ENCODE data around the gene KCNMA1. TPM values are rescaled to one million over a fixed set of nuclear protein-coding genes. Genes with fewer than 3 reads are reported as not detected.

The KCNMA1 gene
- total RNA-seq, 1 donor, result 77.8 TPM

DNA sequence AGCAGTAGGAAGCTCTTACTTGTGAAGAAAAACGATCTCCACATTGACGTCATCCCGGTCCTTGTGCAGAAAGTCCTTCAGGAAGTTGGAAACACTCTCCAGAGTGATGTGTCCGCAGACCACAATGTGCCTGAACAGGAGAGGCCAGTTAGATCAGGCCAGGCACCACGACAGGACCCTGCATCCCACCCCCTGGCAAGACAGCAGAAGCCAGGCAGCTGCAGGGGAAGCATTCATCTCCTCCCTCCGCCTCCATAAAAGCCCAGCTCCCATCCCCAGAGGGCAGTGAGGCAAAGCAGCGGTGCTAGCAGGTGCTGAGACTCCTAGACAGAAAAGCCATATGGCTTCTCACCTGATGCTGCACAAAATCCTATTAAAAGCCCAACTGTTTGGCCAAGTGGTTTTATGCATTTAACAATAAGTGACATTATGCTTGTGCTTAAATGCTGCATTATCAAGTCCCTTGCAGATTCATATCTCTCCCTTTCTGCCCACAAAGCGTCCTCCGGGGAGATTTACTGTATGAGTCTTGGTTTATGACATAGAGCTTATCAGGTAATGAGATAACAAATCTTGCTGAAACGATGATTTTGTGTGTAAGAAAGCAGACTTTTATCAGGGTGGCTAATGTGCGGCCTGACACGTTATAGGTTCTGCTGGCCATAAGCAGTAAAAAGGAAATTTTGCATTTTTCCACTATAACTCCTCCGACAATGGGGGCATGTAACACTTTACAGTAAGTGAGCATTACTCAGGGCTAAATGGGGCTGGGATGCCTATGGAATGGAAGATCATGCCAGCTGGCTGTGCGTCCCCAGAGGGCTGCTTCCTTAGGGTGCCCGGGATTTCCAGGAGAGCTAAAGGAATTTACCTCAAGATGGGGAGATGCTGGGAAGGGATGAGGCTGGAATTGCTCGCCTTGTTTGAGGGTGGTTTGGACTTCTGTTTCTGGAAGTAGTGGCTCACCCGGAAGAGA is 546.9 kb downstream of the KCNMA1 start:
- TF ChIP-seq, protein P1, sequence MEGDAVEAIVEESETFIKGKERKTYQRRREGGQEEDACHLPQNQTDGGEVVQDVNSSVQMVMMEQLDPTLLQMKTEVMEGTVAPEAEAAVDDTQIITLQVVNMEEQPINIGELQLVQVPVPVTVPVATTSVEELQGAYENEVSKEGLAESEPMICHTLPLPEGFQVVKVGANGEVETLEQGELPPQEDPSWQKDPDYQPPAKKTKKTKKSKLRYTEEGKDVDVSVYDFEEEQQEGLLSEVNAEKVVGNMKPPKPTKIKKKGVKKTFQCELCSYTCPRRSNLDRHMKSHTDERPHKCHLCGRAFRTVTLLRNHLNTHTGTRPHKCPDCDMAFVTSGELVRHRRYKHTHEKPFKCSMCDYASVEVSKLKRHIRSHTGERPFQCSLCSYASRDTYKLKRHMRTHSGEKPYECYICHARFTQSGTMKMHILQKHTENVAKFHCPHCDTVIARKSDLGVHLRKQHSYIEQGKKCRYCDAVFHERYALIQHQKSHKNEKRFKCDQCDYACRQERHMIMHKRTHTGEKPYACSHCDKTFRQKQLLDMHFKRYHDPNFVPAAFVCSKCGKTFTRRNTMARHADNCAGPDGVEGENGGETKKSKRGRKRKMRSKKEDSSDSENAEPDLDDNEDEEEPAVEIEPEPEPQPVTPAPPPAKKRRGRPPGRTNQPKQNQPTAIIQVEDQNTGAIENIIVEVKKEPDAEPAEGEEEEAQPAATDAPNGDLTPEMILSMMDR (IDR thresholded peaks at IDR 0.05; ENCODE audit: extremely low read depth, low read depth, low read length), result no peak
- no peak overlapping the region for H3K27ac ChIP-seq (ENCODE audit: low read depth, low read length)
- no peaks in the 10 kb centered on the region for H3K36me3 ChIP-seq (ENCODE audit: insufficient read depth, low read length)
- no peaks in the 10 kb centered on the region for H3K27me3 ChIP-seq (ENCODE audit: insufficient read depth, low read length)
- no peak overlapping the region for H3K4me3 ChIP-seq (ENCODE audit: insufficient read depth, low read length)
- H3K79me2 ChIP-seq (ENCODE audit: insufficient read depth, low read length), result no peaks in the 10 kb centered on the region
- H3K9me3 ChIP-seq (ENCODE audit: low read depth, low read length), result no peaks in the 10 kb centered on the region
- H2AFZ ChIP-seq (ENCODE audit: low read length), result no peak overlapping the region
- peaks cover 5% of the 10 kb centered on the region for H3K4me1 ChIP-seq (ENCODE audit: insufficient read depth, low read length)
- H4K20me1 ChIP-seq (ENCODE audit: insufficient read depth, low read length), result no peaks in the 10 kb centered on the region
- no peak overlapping the region for H3K4me2 ChIP-seq (ENCODE audit: insufficient read depth, low read length)
- DNase-seq (ENCODE audit: insufficient read length, low spot score, missing footprints), result no peak

DNA sequence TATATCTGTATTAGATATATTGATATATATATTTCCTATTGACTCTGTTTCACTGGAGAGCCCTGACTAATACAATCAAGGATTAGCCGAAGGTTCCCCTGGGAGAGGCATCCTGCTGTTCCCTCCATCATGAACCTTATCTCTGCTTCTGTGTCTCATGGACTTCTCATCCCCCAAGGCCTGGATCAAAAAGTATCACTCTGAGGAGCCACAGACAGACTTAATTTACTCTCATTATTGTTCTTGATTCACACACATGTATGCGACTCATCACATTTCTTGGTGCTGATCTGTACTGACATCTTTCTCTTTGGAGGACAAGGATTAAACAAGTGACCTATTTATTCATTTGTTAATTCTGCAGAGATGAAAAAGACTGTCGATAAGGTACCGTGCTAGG is 550.2 kb downstream of the KCNMA1 start:
- H2AFZ ChIP-seq (ENCODE audit: low read length), result no peak overlapping the region
- no peak overlapping the region for H3K4me3 ChIP-seq (ENCODE audit: insufficient read depth, low read length)
- no peaks in the 10 kb centered on the region for H3K36me3 ChIP-seq (ENCODE audit: insufficient read depth, low read length)
- peaks cover 5% of the 10 kb centered on the region for H3K4me1 ChIP-seq (ENCODE audit: insufficient read depth, low read length)
- H4K20me1 ChIP-seq (ENCODE audit: insufficient read depth, low read length), result no peaks in the 10 kb centered on the region
- no peak for DNase-seq (ENCODE audit: insufficient read length, low spot score, missing footprints)
- H3K4me2 ChIP-seq (ENCODE audit: insufficient read depth, low read length), result no peak overlapping the region
- TF ChIP-seq, protein P1 (IDR thresholded peaks at IDR 0.05; ENCODE audit: extremely low read depth, low read depth, low read length), result no peak
- no peaks in the 10 kb centered on the region for H3K27me3 ChIP-seq (ENCODE audit: insufficient read depth, low read length)
- no peaks in the 10 kb centered on the region for H3K9me3 ChIP-seq (ENCODE audit: low read depth, low read length)
- H3K27ac ChIP-seq (ENCODE audit: low read depth, low read length), result no peak overlapping the region
- no peaks in the 10 kb centered on the region for H3K79me2 ChIP-seq (ENCODE audit: insufficient read depth, low read length)

DNA sequence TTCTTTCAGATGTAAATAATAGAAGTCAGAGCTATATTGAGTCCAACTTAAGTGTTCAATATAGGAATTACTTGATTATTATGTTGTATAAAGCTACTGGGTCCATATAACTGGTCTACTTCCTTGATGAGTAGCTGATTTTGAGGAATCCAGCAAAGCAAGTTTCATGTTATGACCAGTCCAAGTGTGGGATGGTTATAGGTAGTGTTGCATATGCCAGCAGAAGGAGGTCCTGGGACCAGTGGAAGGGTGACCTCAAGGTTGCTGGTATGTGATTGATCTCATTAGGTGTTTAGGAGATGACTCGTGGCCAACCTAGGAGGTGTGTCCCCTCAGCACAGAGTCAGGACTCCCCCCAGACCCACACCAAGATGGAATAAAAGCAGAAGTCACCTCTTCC is 551.5 kb downstream of the KCNMA1 start:
- no peaks in the 10 kb centered on the region for H3K9me3 ChIP-seq (ENCODE audit: low read depth, low read length)
- peaks cover 5% of the 10 kb centered on the region for H3K4me1 ChIP-seq (ENCODE audit: insufficient read depth, low read length)
- no peaks in the 10 kb centered on the region for H3K27me3 ChIP-seq (ENCODE audit: insufficient read depth, low read length)
- no peaks in the 10 kb centered on the region for H3K36me3 ChIP-seq (ENCODE audit: insufficient read depth, low read length)
- H3K4me3 ChIP-seq (ENCODE audit: insufficient read depth, low read length), result no peak overlapping the region
- H3K4me2 ChIP-seq (ENCODE audit: insufficient read depth, low read length), result no peak overlapping the region
- TF ChIP-seq, protein P1 (IDR thresholded peaks at IDR 0.05; ENCODE audit: extremely low read depth, low read depth, low read length), result no peak
- H3K79me2 ChIP-seq (ENCODE audit: insufficient read depth, low read length), result no peaks in the 10 kb centered on the region
- no peak overlapping the region for H3K27ac ChIP-seq (ENCODE audit: low read depth, low read length)
- no peak overlapping the region for H2AFZ ChIP-seq (ENCODE audit: low read length)
- no peaks in the 10 kb centered on the region for H4K20me1 ChIP-seq (ENCODE audit: insufficient read depth, low read length)
- DNase-seq (ENCODE audit: insufficient read length, low spot score, missing footprints), result no peak

DNA sequence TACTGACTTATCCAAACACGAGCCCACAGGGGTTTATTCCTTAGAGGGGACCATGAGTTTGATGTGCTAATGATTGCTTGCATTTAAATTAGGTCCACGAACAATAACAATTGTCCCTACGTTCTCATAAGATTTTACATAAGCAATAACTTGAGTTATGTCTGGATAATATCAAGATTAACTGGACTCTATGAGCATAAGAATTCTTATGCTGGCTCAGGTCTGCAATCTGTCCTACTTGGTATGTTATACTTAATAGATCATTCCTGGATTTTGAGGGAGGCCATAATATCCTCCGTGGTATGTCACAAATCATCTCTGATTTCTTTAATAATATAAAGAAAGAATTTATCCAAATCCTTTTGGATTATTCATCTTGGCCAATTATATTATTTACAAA is 552.3 kb downstream of the KCNMA1 start:
- peak; percentile 36 for DNase-seq (ENCODE audit: insufficient read length, low spot score, missing footprints)
- no peaks in the 10 kb centered on the region for H3K36me3 ChIP-seq (ENCODE audit: insufficient read depth, low read length)
- H3K27me3 ChIP-seq (ENCODE audit: insufficient read depth, low read length), result no peaks in the 10 kb centered on the region
- H3K4me3 ChIP-seq (ENCODE audit: insufficient read depth, low read length), result no peak overlapping the region
- no peaks in the 10 kb centered on the region for H4K20me1 ChIP-seq (ENCODE audit: insufficient read depth, low read length)
- no peak overlapping the region for H2AFZ ChIP-seq (ENCODE audit: low read length)
- H3K9me3 ChIP-seq (ENCODE audit: low read depth, low read length), result no peaks in the 10 kb centered on the region
- H3K79me2 ChIP-seq (ENCODE audit: insufficient read depth, low read length), result no peaks in the 10 kb centered on the region
- peaks cover 5% of the 10 kb centered on the region for H3K4me1 ChIP-seq (ENCODE audit: insufficient read depth, low read length)
- TF ChIP-seq, protein P1 (IDR thresholded peaks at IDR 0.05; ENCODE audit: extremely low read depth, low read depth, low read length), result no peak
- H3K27ac ChIP-seq (ENCODE audit: low read depth, low read length), result no peak overlapping the region
- no peak overlapping the region for H3K4me2 ChIP-seq (ENCODE audit: insufficient read depth, low read length)

All from osteoblast (primary cell).